Parathyroid adenoma (tissue), 2 donors: Measurements from ENCODE around the gene ITGA11.

Experiments
- H2AFZ ChIP-seq: fragments of 300-600 bp; sonication (generic); one replicate; pipeline ENCODE4 v1.7.0; 2017; ENCODE audit warnings: antibody characterized with exemption, mild to moderate bottlenecking
- H3K27ac ChIP-seq: fragments of 300-600 bp; sonication (generic); one replicate; pipeline ENCODE4 v1.7.0; 2017
- H3K27me3 ChIP-seq: fragments of 300-600 bp; sonication (generic); one replicate; pipeline ENCODE4 v1.7.0; 2017; ENCODE audit warnings: low read length; ENCODE audit not compliant: control insufficient read depth, insufficient read depth
- H3K36me3 ChIP-seq: fragments of 300-600 bp; sonication (generic); one replicate; pipeline ENCODE4 v1.7.0; 2017; ENCODE audit warnings: low read length; ENCODE audit not compliant: control insufficient read depth, insufficient read depth
- H3K4me1 ChIP-seq: fragments of 300-600 bp; sonication (generic); one replicate; pipeline ENCODE4 v1.7.0; 2017; ENCODE audit warnings: control low read depth
- H3K4me2 ChIP-seq: fragments of 300-600 bp; sonication (generic); one replicate; pipeline ENCODE4 v1.7.0; 2017; ENCODE audit warnings: low read length
- H3K4me3 ChIP-seq: fragments of 300-600 bp; sonication (generic); one replicate; pipeline ENCODE4 v1.7.0; 2017; ENCODE audit warnings: low read depth, low read length
- H3K79me2 ChIP-seq: fragments of 300-600 bp; sonication (generic); one replicate; pipeline ENCODE4 v1.7.0; 2017; ENCODE audit warnings: control low read depth
- H3K9ac ChIP-seq: fragments of 300-600 bp; sonication (generic); one replicate; pipeline ENCODE4 v1.7.0; 2017; ENCODE audit warnings: mild to moderate bottlenecking
- H3K9me3 ChIP-seq: fragments of 300-600 bp; sonication (generic); one replicate; pipeline ENCODE4 v1.7.0; 2017; ENCODE audit warnings: low read length; ENCODE audit not compliant: control insufficient read depth
- TF ChIP-seq, protein P1 (sequence below): fragments of 300-600 bp; sonication (generic); IDR thresholded peaks from one replicate; pipeline ENCODE4 v1.7.0; 2017; ENCODE audit warnings: antibody characterized with exemption, mild to moderate bottlenecking
- donor health status: primary hyperparathyroidism.

The ITGA11 gene

DNA sequence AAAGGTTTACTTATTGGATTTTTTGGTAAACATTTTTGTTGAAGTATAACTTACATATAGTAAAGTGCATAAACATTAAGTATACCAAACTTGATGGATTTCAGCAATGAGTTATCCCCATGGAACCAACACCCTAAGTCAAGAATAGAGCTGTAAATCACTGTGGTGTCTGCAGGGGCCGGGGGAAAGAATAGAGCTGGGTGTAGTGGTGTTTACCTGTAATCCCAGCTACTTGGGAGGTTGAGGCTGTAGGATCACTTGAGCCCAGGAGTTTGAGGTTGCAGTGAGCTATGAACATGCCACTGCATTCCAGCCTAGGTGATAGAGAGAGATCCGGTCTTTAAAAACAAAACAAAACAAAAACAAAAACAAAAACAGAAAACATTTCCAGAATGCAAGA, 167.7 kb downstream of the ITGA11 start:
- no peak overlapping the region for H3K4me2 ChIP-seq
- no peaks in the 10 kb centered on the region for H3K4me1 ChIP-seq
- no peaks in the 10 kb centered on the region for H3K36me3 ChIP-seq
- no peak overlapping the region for H3K27ac ChIP-seq
- H3K9ac ChIP-seq = no peak overlapping the region
- no peak overlapping the region for H2AFZ ChIP-seq
- TF ChIP-seq, protein P1, sequence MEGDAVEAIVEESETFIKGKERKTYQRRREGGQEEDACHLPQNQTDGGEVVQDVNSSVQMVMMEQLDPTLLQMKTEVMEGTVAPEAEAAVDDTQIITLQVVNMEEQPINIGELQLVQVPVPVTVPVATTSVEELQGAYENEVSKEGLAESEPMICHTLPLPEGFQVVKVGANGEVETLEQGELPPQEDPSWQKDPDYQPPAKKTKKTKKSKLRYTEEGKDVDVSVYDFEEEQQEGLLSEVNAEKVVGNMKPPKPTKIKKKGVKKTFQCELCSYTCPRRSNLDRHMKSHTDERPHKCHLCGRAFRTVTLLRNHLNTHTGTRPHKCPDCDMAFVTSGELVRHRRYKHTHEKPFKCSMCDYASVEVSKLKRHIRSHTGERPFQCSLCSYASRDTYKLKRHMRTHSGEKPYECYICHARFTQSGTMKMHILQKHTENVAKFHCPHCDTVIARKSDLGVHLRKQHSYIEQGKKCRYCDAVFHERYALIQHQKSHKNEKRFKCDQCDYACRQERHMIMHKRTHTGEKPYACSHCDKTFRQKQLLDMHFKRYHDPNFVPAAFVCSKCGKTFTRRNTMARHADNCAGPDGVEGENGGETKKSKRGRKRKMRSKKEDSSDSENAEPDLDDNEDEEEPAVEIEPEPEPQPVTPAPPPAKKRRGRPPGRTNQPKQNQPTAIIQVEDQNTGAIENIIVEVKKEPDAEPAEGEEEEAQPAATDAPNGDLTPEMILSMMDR = no peak
- H3K79me2 ChIP-seq = no peaks in the 10 kb centered on the region
- no peaks in the 10 kb centered on the region for H3K27me3 ChIP-seq
- H3K4me3 ChIP-seq = no peak overlapping the region
- no peaks in the 10 kb centered on the region for H3K9me3 ChIP-seq

DNA sequence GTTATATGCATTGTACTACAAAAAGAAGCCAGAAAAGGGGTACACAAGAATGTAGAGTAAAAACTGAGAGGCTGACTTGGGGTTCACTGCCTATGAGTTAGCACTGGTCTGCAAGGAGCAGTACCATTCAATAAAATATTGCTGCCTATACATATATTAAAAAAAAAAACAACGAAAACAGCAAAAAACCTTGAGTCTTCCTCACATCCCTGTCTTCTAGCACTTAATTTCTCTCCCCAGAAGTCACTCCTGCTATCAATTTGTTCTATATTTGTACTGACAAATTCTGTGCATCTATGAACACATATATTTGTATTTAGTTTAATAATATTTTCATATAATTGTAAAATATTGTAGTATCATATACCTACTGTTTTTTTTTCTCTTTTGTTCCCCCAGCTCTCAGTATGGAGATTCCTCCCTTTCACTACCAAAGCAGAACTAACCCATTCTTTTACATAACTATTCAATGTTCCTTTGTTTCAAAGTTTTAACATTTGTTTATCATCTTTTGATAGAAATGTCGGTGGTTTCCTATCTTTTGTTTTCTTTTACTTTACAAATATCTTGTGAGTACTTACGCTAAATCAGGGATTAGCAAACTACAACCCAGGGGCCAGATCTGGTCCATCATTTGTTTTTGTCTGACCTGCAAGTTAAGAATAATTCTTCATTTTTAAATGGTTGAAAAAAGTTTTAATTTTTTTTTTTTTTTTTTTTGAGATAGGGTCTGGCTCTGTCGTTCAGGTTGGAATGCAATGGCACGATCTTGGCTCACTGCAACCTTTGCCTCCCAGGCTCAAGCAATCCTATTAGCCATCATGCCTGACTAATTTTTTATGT, 169.2 kb downstream of the ITGA11 start:
- H3K4me1 ChIP-seq = no peaks in the 10 kb centered on the region
- no peaks in the 10 kb centered on the region for H3K36me3 ChIP-seq
- no peaks in the 10 kb centered on the region for H3K9me3 ChIP-seq
- no peak overlapping the region for H3K4me3 ChIP-seq
- no peak overlapping the region for H3K9ac ChIP-seq
- no peak overlapping the region for H3K27ac ChIP-seq
- no peak overlapping the region for H3K4me2 ChIP-seq
- no peak overlapping the region for H2AFZ ChIP-seq
- H3K27me3 ChIP-seq = no peaks in the 10 kb centered on the region
- no peaks in the 10 kb centered on the region for H3K79me2 ChIP-seq
- TF ChIP-seq, protein P1 = no peak

DNA sequence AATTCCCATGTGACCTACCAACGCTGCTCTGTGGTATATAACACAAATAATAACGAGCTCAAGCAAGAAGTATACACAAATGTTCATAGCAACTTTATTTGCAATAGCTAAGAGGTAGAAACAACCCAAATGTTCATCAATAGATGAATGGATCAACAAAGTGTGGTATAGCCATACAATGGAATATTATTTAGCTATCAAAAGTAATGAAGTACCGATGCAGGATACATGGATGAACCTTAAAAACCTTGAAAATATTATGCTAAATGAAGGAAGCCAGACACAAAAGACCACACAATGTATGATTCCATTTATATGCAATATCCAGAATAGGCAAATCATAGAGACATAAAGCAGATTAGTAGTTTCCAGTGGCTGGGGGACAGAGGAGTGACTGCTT, 170.0 kb downstream of the ITGA11 start:
- H3K79me2 ChIP-seq = no peaks in the 10 kb centered on the region
- H3K27ac ChIP-seq = no peak overlapping the region
- TF ChIP-seq, protein P1 = no peak
- no peaks in the 10 kb centered on the region for H3K4me1 ChIP-seq
- H3K27me3 ChIP-seq = no peaks in the 10 kb centered on the region
- no peak overlapping the region for H3K4me2 ChIP-seq
- H2AFZ ChIP-seq = no peak overlapping the region
- H3K9ac ChIP-seq = no peak overlapping the region
- H3K36me3 ChIP-seq = no peaks in the 10 kb centered on the region
- H3K4me3 ChIP-seq = no peak overlapping the region
- no peaks in the 10 kb centered on the region for H3K9me3 ChIP-seq

DNA sequence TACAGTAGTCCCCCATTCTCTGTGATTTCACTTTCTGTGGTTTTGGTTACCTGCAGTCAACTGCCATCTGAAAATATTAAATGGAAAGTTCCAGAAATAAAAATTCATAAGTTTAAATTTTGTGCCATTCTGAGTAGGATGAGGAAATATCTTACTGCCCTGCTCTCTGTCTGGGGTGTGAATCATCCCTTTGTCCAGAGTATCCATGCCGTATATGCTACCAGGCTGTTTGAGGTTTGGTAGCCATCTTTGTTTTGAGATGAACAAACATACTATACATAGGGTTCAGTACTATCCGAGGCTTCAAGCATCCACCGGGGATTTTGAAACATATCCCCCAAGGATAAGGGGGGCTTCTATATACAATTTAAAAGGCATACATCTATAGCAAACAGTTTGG, 170.7 kb downstream of the ITGA11 start:
- TF ChIP-seq, protein P1 = no peak
- H3K9ac ChIP-seq = no peak overlapping the region
- H2AFZ ChIP-seq = no peak overlapping the region
- H3K36me3 ChIP-seq = no peaks in the 10 kb centered on the region
- no peak overlapping the region for H3K4me2 ChIP-seq
- H3K27ac ChIP-seq = no peak overlapping the region
- no peaks in the 10 kb centered on the region for H3K79me2 ChIP-seq
- H3K4me3 ChIP-seq = no peak overlapping the region
- H3K27me3 ChIP-seq = no peaks in the 10 kb centered on the region
- no peaks in the 10 kb centered on the region for H3K4me1 ChIP-seq
- H3K9me3 ChIP-seq = no peaks in the 10 kb centered on the region

DNA sequence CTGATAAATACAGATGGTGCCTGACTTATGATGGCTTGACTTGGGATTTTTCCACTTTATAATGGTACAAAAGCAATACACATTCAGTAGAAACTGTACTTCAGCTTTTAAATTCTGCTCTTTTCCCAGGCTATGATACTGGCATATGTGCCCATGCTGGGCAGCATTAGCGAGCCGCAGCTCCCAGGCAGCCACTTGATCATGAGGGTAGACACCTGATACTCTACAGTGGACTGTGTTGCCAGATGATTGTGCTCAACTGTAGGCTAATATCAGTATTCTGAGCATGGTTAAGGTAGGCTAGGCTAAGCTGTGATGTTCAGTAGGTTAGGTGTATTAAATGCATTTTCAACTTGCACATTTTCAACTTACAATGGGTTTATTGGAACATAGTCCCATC, 172.1 kb downstream of the ITGA11 start:
- H3K36me3 ChIP-seq = no peaks in the 10 kb centered on the region
- TF ChIP-seq, protein P1 = no peak
- no peaks in the 10 kb centered on the region for H3K79me2 ChIP-seq
- H3K9ac ChIP-seq = no peak overlapping the region
- H3K27ac ChIP-seq = no peak overlapping the region
- H3K9me3 ChIP-seq = no peaks in the 10 kb centered on the region
- H3K4me3 ChIP-seq = no peak overlapping the region
- no peak overlapping the region for H2AFZ ChIP-seq
- H3K4me1 ChIP-seq = no peaks in the 10 kb centered on the region
- no peak overlapping the region for H3K4me2 ChIP-seq
- H3K27me3 ChIP-seq = no peaks in the 10 kb centered on the region
